Measurements from ENCODE around the gene ANGPTL2.

DNA sequence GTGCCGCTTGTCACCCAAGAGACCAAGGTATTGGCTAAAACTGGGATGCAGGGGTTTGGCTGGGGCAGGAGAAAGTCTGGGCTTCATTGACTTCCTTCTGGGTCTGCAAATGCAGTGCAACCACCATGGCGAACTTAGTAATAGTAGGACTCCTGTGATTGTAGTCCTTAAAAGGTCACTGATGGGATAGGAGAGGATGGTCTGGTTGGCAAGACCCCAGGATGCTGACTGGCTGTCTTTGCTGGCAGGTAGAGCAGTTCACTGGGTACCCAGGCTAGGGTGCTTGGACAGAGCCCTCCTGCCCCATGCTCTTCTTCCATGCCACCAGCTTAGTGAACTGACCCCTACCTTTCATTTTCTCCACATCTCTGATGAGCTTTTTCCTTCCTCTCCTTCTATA is 37.2 kb downstream of the ANGPTL2 start:
- TF ChIP-seq, protein P1, sequence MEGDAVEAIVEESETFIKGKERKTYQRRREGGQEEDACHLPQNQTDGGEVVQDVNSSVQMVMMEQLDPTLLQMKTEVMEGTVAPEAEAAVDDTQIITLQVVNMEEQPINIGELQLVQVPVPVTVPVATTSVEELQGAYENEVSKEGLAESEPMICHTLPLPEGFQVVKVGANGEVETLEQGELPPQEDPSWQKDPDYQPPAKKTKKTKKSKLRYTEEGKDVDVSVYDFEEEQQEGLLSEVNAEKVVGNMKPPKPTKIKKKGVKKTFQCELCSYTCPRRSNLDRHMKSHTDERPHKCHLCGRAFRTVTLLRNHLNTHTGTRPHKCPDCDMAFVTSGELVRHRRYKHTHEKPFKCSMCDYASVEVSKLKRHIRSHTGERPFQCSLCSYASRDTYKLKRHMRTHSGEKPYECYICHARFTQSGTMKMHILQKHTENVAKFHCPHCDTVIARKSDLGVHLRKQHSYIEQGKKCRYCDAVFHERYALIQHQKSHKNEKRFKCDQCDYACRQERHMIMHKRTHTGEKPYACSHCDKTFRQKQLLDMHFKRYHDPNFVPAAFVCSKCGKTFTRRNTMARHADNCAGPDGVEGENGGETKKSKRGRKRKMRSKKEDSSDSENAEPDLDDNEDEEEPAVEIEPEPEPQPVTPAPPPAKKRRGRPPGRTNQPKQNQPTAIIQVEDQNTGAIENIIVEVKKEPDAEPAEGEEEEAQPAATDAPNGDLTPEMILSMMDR (IDR thresholded peaks at IDR 0.05), result no peak
- TF ChIP-seq TCF7L2 (IDR thresholded peaks at IDR 0.05; ENCODE audit: low read depth, low read length) (no peak), POLR2AphosphoS5 (IDR thresholded peaks at IDR 0.05; ENCODE audit: low read depth, low read length) (no peak), SIN3A (IDR thresholded peaks at IDR 0.05; ENCODE audit: borderline replicate concordance, insufficient read depth, low read depth, low read length) (no peak)
- TF ChIP-seq, protein P2, sequence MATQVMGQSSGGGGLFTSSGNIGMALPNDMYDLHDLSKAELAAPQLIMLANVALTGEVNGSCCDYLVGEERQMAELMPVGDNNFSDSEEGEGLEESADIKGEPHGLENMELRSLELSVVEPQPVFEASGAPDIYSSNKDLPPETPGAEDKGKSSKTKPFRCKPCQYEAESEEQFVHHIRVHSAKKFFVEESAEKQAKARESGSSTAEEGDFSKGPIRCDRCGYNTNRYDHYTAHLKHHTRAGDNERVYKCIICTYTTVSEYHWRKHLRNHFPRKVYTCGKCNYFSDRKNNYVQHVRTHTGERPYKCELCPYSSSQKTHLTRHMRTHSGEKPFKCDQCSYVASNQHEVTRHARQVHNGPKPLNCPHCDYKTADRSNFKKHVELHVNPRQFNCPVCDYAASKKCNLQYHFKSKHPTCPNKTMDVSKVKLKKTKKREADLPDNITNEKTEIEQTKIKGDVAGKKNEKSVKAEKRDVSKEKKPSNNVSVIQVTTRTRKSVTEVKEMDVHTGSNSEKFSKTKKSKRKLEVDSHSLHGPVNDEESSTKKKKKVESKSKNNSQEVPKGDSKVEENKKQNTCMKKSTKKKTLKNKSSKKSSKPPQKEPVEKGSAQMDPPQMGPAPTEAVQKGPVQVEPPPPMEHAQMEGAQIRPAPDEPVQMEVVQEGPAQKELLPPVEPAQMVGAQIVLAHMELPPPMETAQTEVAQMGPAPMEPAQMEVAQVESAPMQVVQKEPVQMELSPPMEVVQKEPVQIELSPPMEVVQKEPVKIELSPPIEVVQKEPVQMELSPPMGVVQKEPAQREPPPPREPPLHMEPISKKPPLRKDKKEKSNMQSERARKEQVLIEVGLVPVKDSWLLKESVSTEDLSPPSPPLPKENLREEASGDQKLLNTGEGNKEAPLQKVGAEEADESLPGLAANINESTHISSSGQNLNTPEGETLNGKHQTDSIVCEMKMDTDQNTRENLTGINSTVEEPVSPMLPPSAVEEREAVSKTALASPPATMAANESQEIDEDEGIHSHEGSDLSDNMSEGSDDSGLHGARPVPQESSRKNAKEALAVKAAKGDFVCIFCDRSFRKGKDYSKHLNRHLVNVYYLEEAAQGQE (IDR thresholded peaks at IDR 0.05; ENCODE audit: insufficient read depth in 1 of 2, low read depth in 2 of 2, low read length in 1 of 2), result no peak

Data from Panc1 (cell line).